PFSK-1 (cell line): ENCODE results near the gene COA4.

Experiments
- FOXP2 ChIP-seq: optimal IDR thresholded peaks from 2 replicates; pipeline ENCODE3; 2011; ENCODE audit warnings: borderline replicate concordance, control low read depth, inconsistent platforms; ENCODE audit not compliant: insufficient read depth; ENCODE audit errors: extremely low read length, extremely low read depth
- POLR2AphosphoS5 ChIP-seq: IDR thresholded peaks from 2 replicates; pipeline ENCODE4 v1.6.1; 2012; ENCODE audit warnings: low read depth, mild to moderate bottlenecking, control low read depth, low read length, moderate library complexity
- REST ChIP-seq, 2 experiments: IDR thresholded peaks; 2 replicates each; pipeline versions ENCODE4 v1.6.1 to v1.8.0; 2011 to 2012; ENCODE audit warnings: low read depth in 2 of 2, low read length in 2 of 2, control low read depth in 1 of 2, inconsistent platforms in 1 of 2, mild to moderate bottlenecking in 1 of 2, moderate library complexity in 1 of 2; ENCODE audit not compliant: insufficient read depth in 1 of 2
- SIN3A ChIP-seq: IDR thresholded peaks from 2 replicates; pipeline ENCODE4 v1.6.1; 2012; ENCODE audit warnings: mild to moderate bottlenecking, low read length, moderate library complexity, borderline replicate concordance; ENCODE audit not compliant: insufficient read depth
- TAF1 ChIP-seq: IDR thresholded peaks from 2 replicates; pipeline ENCODE4 v1.6.1; 2012; ENCODE audit warnings: low read length, control low read depth, borderline replicate concordance; ENCODE audit not compliant: insufficient read depth

Gene COA4

GRCh38 chr11:73866586-73866996 lies 10.1 kb downstream of the COA4 start:
- TF ChIP-seq POLR2AphosphoS5: no peak
- TF ChIP-seq REST (IDR thresholded peaks at IDR 0.05; ENCODE audit: insufficient read depth in 1 of 2, low read depth in 2 of 2, low read length in 2 of 2): no peak
- no peak for TF ChIP-seq TAF1
- no peak for TF ChIP-seq SIN3A
- no peak for TF ChIP-seq FOXP2

- TF ChIP-seq REST (IDR thresholded peaks at IDR 0.05; ENCODE audit: insufficient read depth in 1 of 2, low read depth in 2 of 2, low read length in 2 of 2): no peak
- TF ChIP-seq SIN3A: no peak
- no peak for TF ChIP-seq FOXP2
- TF ChIP-seq POLR2AphosphoS5: no peak
- TF ChIP-seq TAF1: no peak
Observed at GRCh38 chr11:73866095-73866579, 10.5 kb downstream of the COA4 start.

GRCh38 chr11:73862986-73863385 lies 13.7 kb downstream of the COA4 start:
- no peak for TF ChIP-seq TAF1
- TF ChIP-seq SIN3A: no peak
- no peak for TF ChIP-seq FOXP2
- no peak for TF ChIP-seq POLR2AphosphoS5
- no peak for TF ChIP-seq REST (IDR thresholded peaks at IDR 0.05; ENCODE audit: insufficient read depth in 1 of 2, low read depth in 2 of 2, low read length in 2 of 2)

- no peak for TF ChIP-seq TAF1
- no peak for TF ChIP-seq POLR2AphosphoS5
- TF ChIP-seq SIN3A: no peak
- TF ChIP-seq FOXP2: no peak
- no peak for TF ChIP-seq REST (IDR thresholded peaks at IDR 0.05; ENCODE audit: insufficient read depth in 1 of 2, low read depth in 2 of 2, low read length in 2 of 2)
Observed at GRCh38 chr11:73860202-73860601, 16.4 kb downstream of the COA4 start.

GRCh38 chr11:73859671-73860070 lies 17.0 kb downstream of the COA4 start:
- no peak for TF ChIP-seq SIN3A
- no peak for TF ChIP-seq TAF1
- TF ChIP-seq POLR2AphosphoS5: no peak
- no peak for TF ChIP-seq REST (IDR thresholded peaks at IDR 0.05; ENCODE audit: insufficient read depth in 1 of 2, low read depth in 2 of 2, low read length in 2 of 2)
